GM12892 (cell line): ENCODE data around the gene KCNH8.

ENCODE experiments used
- POLR2A ChIP-seq: IDR thresholded peaks from 2 replicates; pipeline ENCODE4 v1.6.1; 2011; ENCODE audit warnings: low read depth, low read length, control low read depth
- POLR2AphosphoS5 ChIP-seq: IDR thresholded peaks from 2 replicates; pipeline ENCODE4 v1.6.1; 2011; ENCODE audit warnings: low read depth, low read length, control low read depth
- TAF1 ChIP-seq: IDR thresholded peaks from 2 replicates; pipeline ENCODE4 v1.6.1; 2011; ENCODE audit warnings: low read depth, mild to moderate bottlenecking, control low read depth, low read length, borderline replicate concordance

- TF ChIP-seq TAF1 (no peak), POLR2AphosphoS5 (no peak), POLR2A (no peak)
Measured at GRCh38 chr3:19103510-19103909, 44.8 kb upstream of the KCNH8 start.
